WTC11 (cell line): Measurements from ENCODE around the gene BCAS2. TPM values are rescaled to one million over a fixed set of nuclear protein-coding genes. Genes with fewer than 3 reads are reported as not detected.

ENCODE experiments used
- ATAC-seq: fragments of 200-7000 bp; cut with Tn5 transposase; 2 replicates; pipeline ENCODE4 v1.10.0; 2021; ENCODE audit warnings: mild to moderate bottlenecking, moderate library complexity
- CTCF ChIA-PET: fragments of 300-600 bp; sonication (Branson Sonifier 250); formaldehyde crosslinking; loops from one replicate; lab custom pipeline; 2021; ENCODE audit warnings: antibody characterized with exemption; lab: Charles Lee
- POLR2A ChIA-PET: fragments of 350-600 bp; sonication (Branson Sonifier 250); formaldehyde crosslinking; loops from one replicate; lab custom pipeline; 2021; ENCODE audit warnings: antibody characterized with exemption; lab: Charles Lee
- DNase-seq: peaks from one replicate; pipeline ENCODE4 v3.0.0; 2021; ENCODE audit warnings: low spot score
- H3K27ac Mint-ChIP-seq: 2 replicates; pipeline ENCODE4 v1.8.0; 2021; ENCODE audit warnings: mixed read lengths
- H3K27me3 Mint-ChIP-seq: 2 replicates; pipeline ENCODE4 v1.8.0; 2021; ENCODE audit warnings: low read depth, mild to moderate bottlenecking, moderate library complexity, mixed read lengths
- H3K36me3 Mint-ChIP-seq: 2 replicates; pipeline ENCODE4 v1.8.0; 2021; ENCODE audit warnings: mixed read lengths
- H3K4me1 Mint-ChIP-seq: 2 replicates; pipeline ENCODE4 v1.8.0; 2022; ENCODE audit warnings: mixed read lengths
- H3K4me3 Mint-ChIP-seq: 2 replicates; pipeline ENCODE4 v1.8.0; 2021; ENCODE audit warnings: mild to moderate bottlenecking, moderate library complexity, mixed read lengths
- H3K9me3 Mint-ChIP-seq: 2 replicates; pipeline ENCODE4 v1.8.0; 2021; ENCODE audit warnings: mixed read lengths
- AR ChIP-seq: fragments of 250-450 bp; sonication (Bioruptor Pico); IDR thresholded peaks from 2 replicates; pipeline ENCODE4 v1.9.0; 2021; ENCODE audit warnings: mild to moderate bottlenecking
- ATF1 ChIP-seq: sonication (generic); formaldehyde crosslinking; IDR thresholded peaks from 2 replicates; pipeline ENCODE4 v1.8.1; 2023; ENCODE audit warnings: mild to moderate bottlenecking, moderate library complexity, missing genetic modification reagents
- CBFB ChIP-seq: sonication (generic); formaldehyde crosslinking; IDR thresholded peaks from 2 replicates; pipeline ENCODE4 v1.8.1; 2022; ENCODE audit warnings: mild to moderate bottlenecking, low read depth, missing genetic modification reagents
- CREM ChIP-seq: sonication (generic); formaldehyde crosslinking; IDR thresholded peaks from 2 replicates; pipeline ENCODE4 v1.8.1; 2022; ENCODE audit warnings: mild to moderate bottlenecking, missing genetic modification reagents, moderate library complexity
- ELF4 ChIP-seq: sonication (generic); formaldehyde crosslinking; IDR thresholded peaks from 2 replicates; pipeline ENCODE4 v1.8.1; 2022; ENCODE audit warnings: low read depth, mild to moderate bottlenecking, moderate library complexity, missing genetic modification reagents
- FOXK1 ChIP-seq: sonication (generic); formaldehyde crosslinking; IDR thresholded peaks from 2 replicates; pipeline ENCODE4 v1.8.0; 2022; ENCODE audit warnings: mild to moderate bottlenecking, moderate library complexity, missing genetic modification reagents
- JUN ChIP-seq: sonication (generic); formaldehyde crosslinking; IDR thresholded peaks from 2 replicates; pipeline ENCODE4 v1.8.0; 2023; ENCODE audit warnings: mild to moderate bottlenecking, missing genetic modification reagents
- MXD4 ChIP-seq: fragments of 250-450 bp; sonication (Bioruptor Pico); IDR thresholded peaks from 2 replicates; pipeline ENCODE4 v1.8.0; 2021; ENCODE audit warnings: mild to moderate bottlenecking, moderate library complexity, borderline replicate concordance
- NFE2L1 ChIP-seq: sonication (generic); formaldehyde crosslinking; IDR thresholded peaks from 2 replicates; pipeline ENCODE4 v1.8.1; 2023; ENCODE audit warnings: missing genetic modification reagents
- NFYB ChIP-seq: sonication (generic); formaldehyde crosslinking; conservative IDR thresholded peaks from 2 replicates; pipeline ENCODE4 v1.8.0; 2022; ENCODE audit warnings: low read depth, missing genetic modification reagents
- RELA ChIP-seq: sonication (generic); formaldehyde crosslinking; IDR thresholded peaks from 2 replicates; pipeline ENCODE4 v1.8.1; 2022; ENCODE audit warnings: missing genetic modification reagents, mild to moderate bottlenecking, borderline replicate concordance
- TP53 ChIP-seq: sonication (generic); formaldehyde crosslinking; IDR thresholded peaks from 2 replicates; pipeline ENCODE4 v1.8.1; 2023; ENCODE audit warnings: mild to moderate bottlenecking, missing genetic modification reagents
- ZBTB43 ChIP-seq: sonication (generic); formaldehyde crosslinking; IDR thresholded peaks from 2 replicates; pipeline ENCODE4 v1.8.1; 2023; ENCODE audit warnings: mild to moderate bottlenecking, missing genetic modification reagents
- ZNF232 ChIP-seq: sonication (generic); formaldehyde crosslinking; IDR thresholded peaks from 2 replicates; pipeline ENCODE4 v1.8.0; 2022; ENCODE audit warnings: mild to moderate bottlenecking, missing genetic modification reagents
- ZNF416 ChIP-seq: fragments of 250-450 bp; sonication (Bioruptor Pico); IDR thresholded peaks from 2 replicates; pipeline ENCODE4 v1.9.0; 2021; ENCODE audit warnings: mild to moderate bottlenecking, inconsistent platforms
- ZNF512 ChIP-seq: sonication (generic); formaldehyde crosslinking; IDR thresholded peaks from 2 replicates; pipeline ENCODE4 v1.8.1; 2022; ENCODE audit warnings: missing genetic modification reagents, borderline replicate concordance
- ZNF532 ChIP-seq: fragments of 250-450 bp; sonication (Bioruptor Pico); IDR thresholded peaks from 2 replicates; pipeline ENCODE4 v1.9.0; 2021; ENCODE audit warnings: mild to moderate bottlenecking, borderline replicate concordance
- ZNF671 ChIP-seq: fragments of 250-450 bp; sonication (Bioruptor Pico); IDR thresholded peaks from 2 replicates; pipeline ENCODE4 v1.8.0; 2021; ENCODE audit warnings: mild to moderate bottlenecking
- ZSCAN18 ChIP-seq: fragments of 250-450 bp; sonication (Bioruptor Pico); IDR thresholded peaks from 2 replicates; pipeline ENCODE4 v2.1.2; 2022; ENCODE audit warnings: mild to moderate bottlenecking, moderate library complexity
- total RNA-seq: library from RNA; stranded (reverse); gene quantifications from 3 replicates; pipeline ENCODE4 v1.2.3, GENCODE V29; 2021

BCAS2 gene
- total RNA-seq, 1 experiment from 2014 or later, result 39.0 TPM

GRCh38 chr1:114545315-114545714 lies 36.1 kb downstream of the BCAS2 start:
- H3K9me3 Mint-ChIP-seq, result no peaks in the 10 kb centered on the region
- H3K36me3 Mint-ChIP-seq, result no peaks in the 10 kb centered on the region
- H3K4me1 Mint-ChIP-seq, result no peaks in the 10 kb centered on the region
- H3K27ac Mint-ChIP-seq, result no peak overlapping the region
- CTCF ChIA-PET, result no interaction called here
- TF ChIP-seq ZNF232 (CRISPR knock-in tag) (no peak), ZSCAN18 (CRISPR knock-in tag) (no peak), AR (CRISPR knock-in tag) (no peak), JUN (no peak), RELA (CRISPR knock-in tag) (no peak), NFYB (no peak), ZNF416 (CRISPR knock-in tag) (no peak), ZBTB43 (CRISPR knock-in tag) (no peak), ATF1 (CRISPR knock-in tag) (no peak), TP53 (CRISPR knock-in tag) (no peak), ZNF532 (CRISPR knock-in tag) (no peak), NFE2L1 (CRISPR knock-in tag) (no peak), CREM (CRISPR knock-in tag) (no peak), ELF4 (CRISPR knock-in tag) (no peak), CBFB (CRISPR knock-in tag) (no peak), ZNF671 (CRISPR knock-in tag) (no peak), FOXK1 (CRISPR knock-in tag) (no peak)
- TF ChIP-seq, all 79 proteins: peak for 0
- H3K4me3 Mint-ChIP-seq, result no peak overlapping the region
- H3K27me3 Mint-ChIP-seq, result no peaks in the 10 kb centered on the region; the same call in 1 of the 2 replicates
- ATAC-seq (no peak), DNase-seq (no peak)
- POLR2A ChIA-PET, result no interaction called here

GRCh38 chr1:114540821-114541220 lies 40.6 kb downstream of the BCAS2 start:
- POLR2A ChIA-PET, result no interaction called here
- no peak overlapping the region for H3K27ac Mint-ChIP-seq
- TF ChIP-seq MXD4 (CRISPR knock-in tag) (no peak), ZNF512 (CRISPR knock-in tag) (no peak)
- TF ChIP-seq, all 79 proteins: peak for 0
- Mint-ChIP-seq H3K9me3 (peaks cover 8% of the 10 kb centered on the region), H3K27me3 (no peaks in the 10 kb centered on the region; the same call in 1 of the 2 replicates), H3K4me3 (no peak overlapping the region), H3K4me1 (no peaks in the 10 kb centered on the region), H3K36me3 (no peaks in the 10 kb centered on the region)
- DNase-seq (no peak), ATAC-seq (no peak)
- CTCF ChIA-PET, result no interaction called here
